Measurements from ENCODE around the gene ZNF764. TPM values are rescaled to one million over a fixed set of nuclear protein-coding genes. Genes with fewer than 3 reads are reported as not detected.

ZNF764 gene
- total RNA-seq, 1 donor from 2014 or later, result 19.2 TPM

DNA sequence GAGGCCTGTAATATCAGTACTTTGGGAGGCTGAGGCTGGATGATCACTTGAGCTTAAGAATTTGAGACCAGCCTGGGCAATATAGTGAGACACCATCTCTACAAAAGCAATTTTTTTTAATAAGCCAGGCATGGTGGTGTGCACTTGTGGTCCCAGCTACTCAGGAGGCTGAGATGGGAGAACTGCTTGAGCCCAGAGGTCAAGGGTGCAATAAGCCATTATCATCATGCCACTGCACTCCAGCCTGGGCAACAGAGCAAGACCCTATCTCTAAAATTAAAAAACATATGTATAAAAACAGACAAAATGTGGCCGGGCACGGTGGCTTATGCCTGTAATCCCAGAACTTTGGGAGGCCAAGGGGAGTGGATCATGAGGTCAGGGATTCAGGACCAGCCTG, 30.5 kb upstream of the ZNF764 start:
- Mint-ChIP-seq H3K27ac (no peak overlapping the region), H3K9me3 (no peaks in the 10 kb centered on the region), H3K4me1 (peaks cover 19% of the 10 kb centered on the region), H3K36me3 (ENCODE audit: low read depth) (no peaks in the 10 kb centered on the region), H3K4me3 (no peak overlapping the region), H3K27me3 (no peaks in the 10 kb centered on the region)
- ChIA-PET CTCF (no interaction called here), POLR2A (no interaction called here)
- TF ChIP-seq, protein P1, sequence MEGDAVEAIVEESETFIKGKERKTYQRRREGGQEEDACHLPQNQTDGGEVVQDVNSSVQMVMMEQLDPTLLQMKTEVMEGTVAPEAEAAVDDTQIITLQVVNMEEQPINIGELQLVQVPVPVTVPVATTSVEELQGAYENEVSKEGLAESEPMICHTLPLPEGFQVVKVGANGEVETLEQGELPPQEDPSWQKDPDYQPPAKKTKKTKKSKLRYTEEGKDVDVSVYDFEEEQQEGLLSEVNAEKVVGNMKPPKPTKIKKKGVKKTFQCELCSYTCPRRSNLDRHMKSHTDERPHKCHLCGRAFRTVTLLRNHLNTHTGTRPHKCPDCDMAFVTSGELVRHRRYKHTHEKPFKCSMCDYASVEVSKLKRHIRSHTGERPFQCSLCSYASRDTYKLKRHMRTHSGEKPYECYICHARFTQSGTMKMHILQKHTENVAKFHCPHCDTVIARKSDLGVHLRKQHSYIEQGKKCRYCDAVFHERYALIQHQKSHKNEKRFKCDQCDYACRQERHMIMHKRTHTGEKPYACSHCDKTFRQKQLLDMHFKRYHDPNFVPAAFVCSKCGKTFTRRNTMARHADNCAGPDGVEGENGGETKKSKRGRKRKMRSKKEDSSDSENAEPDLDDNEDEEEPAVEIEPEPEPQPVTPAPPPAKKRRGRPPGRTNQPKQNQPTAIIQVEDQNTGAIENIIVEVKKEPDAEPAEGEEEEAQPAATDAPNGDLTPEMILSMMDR (IDR thresholded peaks at IDR 0.05), result no peak
- ATAC-seq (ENCODE audit: low read depth) (no peak), DNase-seq (no peak)
- intact Hi-C loops (cut with micrococcal nuclease), result no loop called here

- H3K9me3 Mint-ChIP-seq, result no peaks in the 10 kb centered on the region
Observed at GRCh38 chr16:30585400-30586191, 27.4 kb upstream of the ZNF764 start, which contains the start of gene ZNF785. Gene ZNF785 (minus strand): TSS chr16:30585697. CDS start chr16:30585611, 86 bp downstream.

GRCh38 chr16:30585022-30585399, 26.8 kb upstream of the ZNF764 start:
- H3K36me3 Mint-ChIP-seq (ENCODE audit: low read depth), result peaks cover 22% of the 10 kb centered on the region
- CTCF ChIA-PET, result interaction anchor here (0.8 to 1.3 kb wide), 2 partner anchors 44 to 49 kb away, joined by 3 read pairs; no protein-coding TSS in a partner anchor
- H3K4me1 Mint-ChIP-seq, result peaks cover 19% of the 10 kb centered on the region
- intact Hi-C loops (cut with micrococcal nuclease), result loop anchor here (1.0 kb wide), 7 partner anchors 13 to 337 kb away; partner anchors contain the start of genes DCTPP1, ZNF689 and ZNF764
- ATAC-seq (ENCODE audit: low read depth), result peak; percentile 6
- H3K9me3 Mint-ChIP-seq, result no peaks in the 10 kb centered on the region
- no peak for DNase-seq
- H3K27ac Mint-ChIP-seq, result peak overlapping the region; percentile 73
- POLR2A ChIA-PET, result interaction anchor here (0.7 to 4.4 kb wide), 14 partner anchors 10 to 155 kb away, joined by 3 to 35 read pairs (median 8); partner anchors contain the start of genes DCTPP1, FBRS, PRR14 and ZNF688
- TF ChIP-seq, protein P1 (IDR thresholded peaks at IDR 0.05), result no peak
- H3K4me3 Mint-ChIP-seq, result peak overlapping the region; percentile 85
- no peaks in the 10 kb centered on the region for H3K27me3 Mint-ChIP-seq

More at GRCh38 chr16:30585400-30586191, 27.4 kb upstream of the ZNF764 start, which contains the start of gene ZNF785:
- intact Hi-C loops (cut with micrococcal nuclease), result loop anchor here (1.0 kb wide), 7 partner anchors 13 to 337 kb away; partner anchors contain the start of genes DCTPP1, ZNF689 and ZNF764
- Mint-ChIP-seq H3K27ac (peak within 1 kb of the TSS; percentile 79), H3K4me3 (peak within 1 kb of the TSS; percentile 85), H3K36me3 (ENCODE audit: low read depth) (peaks cover 22% of the 10 kb centered on the region), H3K27me3 (no peaks in the 10 kb centered on the region), H3K4me1 (peaks cover 19% of the 10 kb centered on the region)
- peak; percentile 76 for DNase-seq
- ATAC-seq (ENCODE audit: low read depth), result peak; percentile 99
- ChIA-PET POLR2A (interaction anchor here (0.6 to 4.4 kb wide), 19 partner anchors 9 to 402 kb away, joined by 3 to 35 read pairs (median 6); partner anchors contain the start of genes CORO1A, DCTPP1, FBRS and PRR14), CTCF (interaction anchor here (1.3 kb wide), 1 partner anchor 50 kb away, joined by 3 read pairs; no protein-coding TSS in a partner anchor)
- TF ChIP-seq, protein P1 (IDR thresholded peaks at IDR 0.05), result no peak

GRCh38 chr16:30582611-30583340, 24.6 kb upstream of the ZNF764 start:
- CTCF ChIA-PET, result no interaction called here
- POLR2A ChIA-PET, result interaction anchor here (0.6 kb wide), 1 partner anchor 180 kb away, joined by 7 read pairs; no protein-coding TSS in a partner anchor
- H3K36me3 Mint-ChIP-seq (ENCODE audit: low read depth), result peaks cover 33% of the 10 kb centered on the region
- no peak overlapping the region for H3K27ac Mint-ChIP-seq
- no peak overlapping the region for H3K4me3 Mint-ChIP-seq
- H3K4me1 Mint-ChIP-seq, result peaks cover 19% of the 10 kb centered on the region
- intact Hi-C loops (cut with micrococcal nuclease), result no loop called here
- ATAC-seq (ENCODE audit: low read depth) (no peak), DNase-seq (no peak)
- no peaks in the 10 kb centered on the region for H3K9me3 Mint-ChIP-seq
- no peaks in the 10 kb centered on the region for H3K27me3 Mint-ChIP-seq
- TF ChIP-seq, protein P1 (IDR thresholded peaks at IDR 0.05), result no peak

Data from activated B cell treated with CpG ODN at 0.5 μM for 24 hours (primary cell).